Breast epithelium (tissue), 3 donors: ENCODE data around the gene NDST4.

ENCODE experiments used
- CTCF ChIP-seq, 3 donors: fragments of 450-650 bp; IDR thresholded peaks; one replicate each; pipeline ENCODE4 v1.5.1; 2016 to 2017; ENCODE audit warnings: antibody characterized with exemption in 3 of 3, mild to moderate bottlenecking in 3 of 3, moderate library complexity in 3 of 3
- POLR2A ChIP-seq: fragments of 450-650 bp; IDR thresholded peaks from one replicate; pipeline ENCODE4 v1.6.1; 2016; ENCODE audit warnings: antibody characterized with exemption, mild to moderate bottlenecking, moderate library complexity

- TF ChIP-seq CTCF (IDR thresholded peaks at IDR 0.05) (no peak), POLR2A (no peak)
Observed at GRCh38 chr4:115121351-115122043, 8.1 kb upstream of the NDST4 start.
